Spinal cord (tissue), 10 donors: Measurements from ENCODE around the gene GTF2A2. TPM values are rescaled to one million over a fixed set of nuclear protein-coding genes. Genes with fewer than 3 reads are reported as not detected.
A peak's percentile ranks its signal among the peaks of the same experiment; 100 is the strongest.
"Not testable (repeated sequence)": the region's sequence is repeated elsewhere in the genome, so short reads cannot be mapped to it uniquely, and the experiment has no call there.

Experiments used
- DNase-seq, 6 donors: peaks; one replicate each; pipeline versions ENCODE4 v3.0.0 to v3.0.0-alpha.2; 2013 to 2015; ENCODE audit warnings: low spot score in 6 of 6, low read depth in 4 of 6
- H3K27ac ChIP-seq: one replicate; pipeline ENCODE4 v1.5.1; 2013; ENCODE audit warnings: low read depth, low read length, control low read depth
- H3K27me3 ChIP-seq: one replicate; pipeline ENCODE4 v1.6.1; 2013; ENCODE audit warnings: low read length; ENCODE audit not compliant: control insufficient read depth, insufficient read depth
- H3K36me3 ChIP-seq: one replicate; pipeline ENCODE4 v1.6.1; 2013; ENCODE audit warnings: low read length; ENCODE audit not compliant: control insufficient read depth, insufficient read depth
- H3K4me1 ChIP-seq: one replicate; pipeline ENCODE4 v1.6.1; 2013; ENCODE audit warnings: low read length; ENCODE audit not compliant: control insufficient read depth, insufficient read depth
- H3K4me3 ChIP-seq: one replicate; pipeline ENCODE4 v1.5.1; 2013; ENCODE audit warnings: low read depth, low read length, control low read depth
- H3K9me3 ChIP-seq: one replicate; pipeline ENCODE4 v1.6.1; 2013; ENCODE audit warnings: low read length; ENCODE audit not compliant: control insufficient read depth, insufficient read depth
- WGBS: methylation state at CpG from one replicate; pipeline ENCODE4 v1.1.5; 2013; ENCODE audit warnings: missing lambda C conversion rate; ENCODE audit not compliant: insufficient coverage; 5-methylcytosine and 5-hydroxymethylcytosine counted together
- long read RNA-seq, 4 donors: transcript quantifications; one replicate each; lab custom pipeline, GENCODE V29; 2026
- polyA plus RNA-seq, 2 donors: library from polyadenylated mRNA; unstranded; fragments of 120-200 nt; gene quantifications; one replicate each; pipeline ENCODE4 v1.2.1, GENCODE V29; 2013; ENCODE audit not compliant: insufficient read length in 2 of 2
- total RNA-seq, 2 donors: library from RNA; depleted of rRNA in 1 of 2; stranded (reverse); fragments of 120-200 nt in 1 of 2; fragments of >200 nt in 1 of 2; gene quantifications; one replicate each; pipeline versions ENCODE4 v1.2.3 to v1.2.4, GENCODE V29; 2013 to 2014
- donor health status: healthy.

GTF2A2 gene, protein sequence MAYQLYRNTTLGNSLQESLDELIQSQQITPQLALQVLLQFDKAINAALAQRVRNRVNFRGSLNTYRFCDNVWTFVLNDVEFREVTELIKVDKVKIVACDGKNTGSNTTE
- total RNA-seq (10 to 100 TPM; 53.9 to 85.8 TPM), polyA plus RNA-seq (100 to 1,000 TPM; 161 to 182 TPM)
- long read RNA-seq, donor 1, transcript GTF2A2-202 (5 exons, 1,582 nt) = major isoform, 77 of 101 reads
- long read RNA-seq, donor 1, partial matches to known transcripts = 14 of 101 reads
- long read RNA-seq, donor 1, other reads (novel, unspliced or antisense) = 6 of 101 reads
- long read RNA-seq, donor 2, transcript GTF2A2-202 (5 exons, 1,582 nt) = major isoform, 28 of 28 reads
- long read RNA-seq, donor 2, partial matches to known transcripts = 0 of 28 reads
- long read RNA-seq, donor 2, other reads (novel, unspliced or antisense) = 0 of 28 reads
- long read RNA-seq, donor 3, transcript GTF2A2-202 (5 exons, 1,582 nt) = major isoform, 29 of 32 reads
- long read RNA-seq, donor 3, partial matches to known transcripts = 0 of 32 reads
- long read RNA-seq, donor 3, other reads (novel, unspliced or antisense) = 0 of 32 reads
- long read RNA-seq, donor 4, transcript GTF2A2-202 (5 exons, 1,582 nt) = major isoform, 67 of 73 reads
- long read RNA-seq, donor 4, partial matches to known transcripts = 0 of 73 reads
- long read RNA-seq, donor 4, other reads (novel, unspliced or antisense) = 0 of 73 reads

DNA sequence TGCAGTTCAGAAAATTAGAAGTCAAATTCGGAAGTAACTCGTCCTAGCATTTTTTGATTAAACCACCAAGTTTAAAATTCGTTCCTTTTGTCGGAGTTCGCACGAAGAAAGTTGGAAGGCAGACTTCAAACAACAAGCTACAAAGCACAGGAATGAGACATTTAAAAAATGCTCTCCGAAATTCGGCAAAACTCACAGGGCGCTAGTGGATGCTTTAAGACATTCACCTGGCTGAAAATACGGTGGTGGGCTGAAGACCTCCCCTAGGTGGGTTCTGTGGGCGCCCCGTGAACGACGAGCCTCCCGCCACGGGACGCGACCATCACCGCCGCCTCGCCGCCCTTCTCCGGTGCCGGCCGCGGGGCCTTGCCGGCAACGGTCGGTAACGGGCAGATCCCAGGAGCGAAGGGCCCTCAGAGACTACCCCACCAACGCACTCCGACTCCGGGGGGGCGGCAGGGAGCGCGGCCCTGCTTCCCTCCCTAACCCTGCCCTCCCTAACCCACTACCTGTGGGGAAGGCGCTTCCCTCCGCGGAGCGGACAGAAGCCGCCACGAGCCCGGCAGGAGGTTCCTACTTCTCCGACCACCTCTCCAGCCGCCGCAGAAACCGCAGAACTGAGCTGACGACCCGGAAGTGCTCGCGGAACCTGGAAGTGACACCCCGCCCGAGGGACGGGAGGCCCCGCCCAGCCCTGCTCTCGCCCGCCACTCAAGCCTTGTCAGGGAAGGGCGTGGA lies at the start of gene GTF2A2:
Gene GTF2A2 (minus strand): TSS at position 619 of the 738 bp plus-strand sequence. CDS start 5,238 bp downstream, outside the sequence.
- peak; percentile 82 to 98 (median 88) for DNase-seq
- H3K36me3 ChIP-seq = no peaks in the 10 kb centered on the region
- peak within 1 kb of the TSS; percentile 92 for H3K4me3 ChIP-seq
- WGBS = 0% methylated on average over 55 of the region's 59 CpGs
- H3K4me1 ChIP-seq = peaks cover 5% of the 10 kb centered on the region
- no peaks in the 10 kb centered on the region for H3K9me3 ChIP-seq
- H3K27me3 ChIP-seq = no peaks in the 10 kb centered on the region
- H3K27ac ChIP-seq = peak within 1 kb of the TSS; percentile 76

DNA sequence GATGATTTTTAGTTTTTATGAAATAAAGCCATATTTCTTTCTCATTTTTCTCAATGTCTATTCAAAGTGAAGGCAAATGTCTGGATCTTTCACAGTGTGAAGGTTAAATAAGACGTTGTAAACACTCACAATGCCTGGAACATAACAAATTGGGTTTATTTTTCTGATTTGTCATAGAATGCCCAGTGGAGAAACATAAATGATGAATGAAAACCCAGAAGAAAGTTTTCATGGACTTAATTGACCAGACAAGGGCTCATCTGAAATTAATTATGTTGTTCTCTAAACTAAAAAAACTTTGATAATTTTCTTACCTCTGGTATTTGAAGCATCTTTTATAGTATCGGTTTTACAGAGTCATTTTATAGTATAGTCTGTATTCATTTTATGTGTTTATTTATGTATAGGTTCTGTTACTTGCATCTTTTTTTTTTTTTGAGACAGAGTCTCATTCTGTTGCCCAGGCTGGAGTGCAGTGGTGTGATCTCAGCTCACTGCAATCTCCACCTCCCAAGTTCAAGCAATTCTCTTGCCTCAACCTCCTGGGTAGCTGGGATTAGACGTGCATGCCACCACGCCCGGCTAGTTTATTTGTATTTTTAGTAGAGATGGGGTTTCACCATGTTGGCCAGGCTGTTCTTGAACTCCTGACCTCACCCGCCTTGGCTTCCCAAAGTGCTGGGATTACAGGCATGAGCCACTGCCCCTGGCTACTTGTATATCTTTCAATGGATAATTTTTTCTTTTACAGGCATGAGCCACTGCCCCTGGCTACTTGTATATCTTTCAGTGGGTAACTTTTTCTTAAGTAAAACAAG lies 46.9 kb upstream of the GTF2A2 start:
- 83% methylated on average over 1 of the region's 6 CpGs for WGBS
- Histone ChIP-seq H3K4me1 (no peaks in the 10 kb centered on the region), H3K36me3 (no peaks in the 10 kb centered on the region), H3K27ac (no peak overlapping the region), H3K9me3 (no peaks in the 10 kb centered on the region), H3K4me3 (no peak overlapping the region), H3K27me3 (no peaks in the 10 kb centered on the region)
- DNase-seq = no peak

DNA sequence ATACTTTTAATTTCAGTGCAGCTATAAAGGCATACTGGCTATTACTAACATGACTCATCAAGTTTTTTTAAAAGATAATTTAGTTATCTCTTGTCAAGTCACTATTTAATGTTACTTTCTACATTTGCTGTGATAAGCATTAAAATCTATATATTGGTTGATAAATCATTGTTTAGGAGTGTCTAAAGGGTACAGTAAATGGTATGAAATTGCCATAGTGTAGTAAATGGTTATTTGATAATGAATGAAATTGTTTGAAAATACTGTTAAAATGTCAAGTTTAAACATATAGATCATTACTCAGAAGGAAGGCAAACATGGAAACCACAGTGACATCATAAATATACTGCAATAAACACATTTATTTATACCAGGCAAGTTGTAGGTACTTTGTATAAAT lies 45.0 kb upstream of the GTF2A2 start:
- no peak for DNase-seq
- Histone ChIP-seq H3K9me3 (no peaks in the 10 kb centered on the region), H3K27me3 (no peaks in the 10 kb centered on the region), H3K36me3 (no peaks in the 10 kb centered on the region), H3K4me3 (no peak overlapping the region), H3K4me1 (no peaks in the 10 kb centered on the region), H3K27ac (no peak overlapping the region)

DNA sequence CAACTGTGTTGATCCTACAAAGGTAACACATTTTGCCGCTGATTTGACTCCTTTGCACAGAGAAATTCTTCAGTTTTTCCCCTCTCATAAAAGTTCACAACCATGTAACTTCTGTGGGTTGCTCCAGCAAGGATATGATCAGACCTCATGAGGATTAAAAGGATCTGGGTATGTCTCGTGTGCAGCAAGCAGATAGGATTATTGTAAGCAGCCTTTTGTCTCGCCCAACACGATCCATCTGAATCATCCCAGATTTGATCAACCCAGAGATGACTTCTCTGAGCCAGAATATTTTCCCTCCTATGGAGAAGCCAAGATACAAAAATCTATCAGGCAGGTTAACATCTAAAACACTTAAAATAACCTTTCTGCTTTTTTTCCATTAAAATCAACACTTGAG lies 44.6 kb upstream of the GTF2A2 start:
- H3K4me3 ChIP-seq = no peak overlapping the region
- no peaks in the 10 kb centered on the region for H3K36me3 ChIP-seq
- H3K27me3 ChIP-seq = no peaks in the 10 kb centered on the region
- H3K27ac ChIP-seq = no peak overlapping the region
- DNase-seq = no peak
- no peaks in the 10 kb centered on the region for H3K9me3 ChIP-seq
- 77% methylated on average over 4 of the region's 4 CpGs for WGBS
- no peaks in the 10 kb centered on the region for H3K4me1 ChIP-seq

DNA sequence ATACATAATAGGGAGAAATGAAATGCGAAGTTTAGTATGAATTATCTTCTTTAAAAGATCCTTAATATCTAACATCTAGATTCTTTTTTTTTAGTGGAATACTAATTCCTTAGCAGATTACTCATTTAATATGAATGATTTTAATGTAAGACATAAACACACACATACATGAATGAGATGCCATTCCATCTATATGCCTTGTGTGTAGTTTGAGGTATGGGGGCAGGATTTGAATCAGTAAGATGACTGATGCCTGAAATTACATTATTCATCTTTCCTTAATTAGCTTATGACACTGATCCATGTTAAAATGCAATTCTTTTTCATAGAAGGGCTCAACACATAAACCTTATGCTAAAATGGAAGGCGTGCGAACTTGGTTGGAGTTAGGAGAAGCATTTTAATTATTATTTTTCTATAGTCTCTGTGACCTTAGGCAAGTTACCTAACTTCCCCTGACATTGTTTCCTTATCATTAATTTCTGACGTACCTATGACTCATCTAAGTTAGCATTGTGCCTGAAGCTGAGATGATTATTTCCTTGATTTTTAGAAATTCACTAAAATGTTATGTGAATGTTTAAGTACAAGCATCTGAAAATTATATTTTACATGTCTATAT lies 42.6 kb upstream of the GTF2A2 start:
- Histone ChIP-seq H3K4me3 (no peak overlapping the region), H3K4me1 (no peaks in the 10 kb centered on the region), H3K36me3 (no peaks in the 10 kb centered on the region), H3K27ac (no peak overlapping the region), H3K9me3 (no peaks in the 10 kb centered on the region), H3K27me3 (no peaks in the 10 kb centered on the region)
- DNase-seq = no peak
- no CpG with 5 or more reads among the region's 4 CpGs for WGBS

DNA sequence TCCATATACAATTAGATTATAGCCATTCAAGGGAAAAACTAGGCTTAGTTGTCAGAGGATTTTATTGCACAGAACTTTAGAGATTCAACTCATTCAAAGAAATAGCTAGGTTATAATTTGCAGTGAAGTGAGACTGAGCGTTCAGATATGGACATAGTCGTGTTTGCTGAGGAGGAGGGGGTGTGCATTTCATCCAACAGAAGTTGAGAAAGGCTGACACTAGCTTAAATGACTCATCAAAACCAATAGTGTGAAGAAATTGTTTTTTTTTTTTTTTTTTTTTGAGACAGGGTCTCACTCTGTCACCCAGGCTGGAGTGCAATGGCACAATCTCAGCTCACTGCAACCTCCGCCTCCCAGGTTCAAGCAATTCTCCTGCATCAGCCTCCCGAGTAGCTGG lies 40.8 kb upstream of the GTF2A2 start:
- DNase-seq, H3K36me3 ChIP-seq, H3K4me1 ChIP-seq, H3K4me3 ChIP-seq, H3K27me3 ChIP-seq, H3K27ac ChIP-seq, H3K9me3 ChIP-seq: not testable (repeated sequence)
- WGBS = no CpG with 5 or more reads among the region's 4 CpGs

DNA sequence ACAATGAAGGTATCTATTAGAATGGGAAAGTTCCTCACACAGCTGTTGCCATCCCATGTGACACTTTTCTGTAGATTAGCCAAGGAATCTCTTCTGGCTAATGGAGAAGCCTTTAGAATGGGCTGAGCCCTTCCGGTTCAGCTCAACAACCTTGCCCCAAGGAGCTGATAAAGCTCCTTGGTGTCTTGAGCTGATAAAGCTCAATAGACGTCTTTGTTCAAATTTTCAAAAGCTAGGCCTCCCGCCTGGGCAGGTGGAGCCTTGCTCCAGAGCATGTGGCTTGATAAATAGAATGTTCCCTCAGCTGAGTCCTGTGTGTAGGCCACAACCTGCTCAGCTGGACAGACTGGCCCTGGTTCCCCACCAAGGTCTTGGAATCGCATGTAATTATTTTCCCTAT lies 39.0 kb upstream of the GTF2A2 start:
- no peaks in the 10 kb centered on the region for H3K27me3 ChIP-seq
- WGBS = 68% methylated on average over 4 of the region's 4 CpGs

DNA sequence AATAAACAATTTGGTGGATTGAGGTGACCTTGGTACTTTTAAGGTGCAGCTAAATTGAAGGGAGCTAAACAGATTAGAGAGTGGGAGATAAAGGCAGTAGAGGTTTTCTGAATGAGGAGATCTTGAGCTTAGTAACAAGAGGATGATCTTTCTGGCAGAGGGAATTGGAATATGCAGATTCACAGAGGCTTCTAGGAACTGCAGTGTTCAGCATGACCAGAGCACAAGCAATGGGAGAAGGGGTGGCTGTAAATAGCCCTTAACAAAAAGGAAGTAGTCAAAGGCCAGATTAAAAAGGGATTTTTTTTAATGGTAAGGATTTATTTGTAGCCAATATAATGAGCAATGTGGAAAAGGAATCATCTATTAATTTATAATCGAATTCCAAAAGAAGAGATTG lies 37.5 kb upstream of the GTF2A2 start:
- Histone ChIP-seq H3K4me3 (no peak overlapping the region), H3K4me1 (peaks cover 2% of the 10 kb centered on the region), H3K36me3 (no peaks in the 10 kb centered on the region), H3K9me3 (no peaks in the 10 kb centered on the region), H3K27ac (no peak overlapping the region), H3K27me3 (no peaks in the 10 kb centered on the region)
- WGBS = 100% methylated on average over 1 of the region's 1 CpG
- no peak for DNase-seq

More for the DNA sequence above, 39.0 kb upstream of the GTF2A2 start:
- Histone ChIP-seq H3K4me3 (no peak overlapping the region), H3K9me3 (no peaks in the 10 kb centered on the region), H3K27ac (no peak overlapping the region), H3K36me3 (no peaks in the 10 kb centered on the region), H3K4me1 (no peaks in the 10 kb centered on the region)
- DNase-seq = no peak
